22Rv1 (cell line): ENCODE data around the gene NBAS.

Source experiments
- ZFX ChIP-seq: fragments of 450-650 bp; IDR thresholded peaks from 2 replicates; pipeline ENCODE4 v1.6.1; 2017; ENCODE audit warnings: antibody characterized with exemption, borderline replicate concordance
- TF ChIP-seq, protein P1 (sequence below): fragments of 450-650 bp; IDR thresholded peaks from 2 replicates; pipeline ENCODE4 v1.5.1; 2017; ENCODE audit warnings: mild to moderate bottlenecking

DNA sequence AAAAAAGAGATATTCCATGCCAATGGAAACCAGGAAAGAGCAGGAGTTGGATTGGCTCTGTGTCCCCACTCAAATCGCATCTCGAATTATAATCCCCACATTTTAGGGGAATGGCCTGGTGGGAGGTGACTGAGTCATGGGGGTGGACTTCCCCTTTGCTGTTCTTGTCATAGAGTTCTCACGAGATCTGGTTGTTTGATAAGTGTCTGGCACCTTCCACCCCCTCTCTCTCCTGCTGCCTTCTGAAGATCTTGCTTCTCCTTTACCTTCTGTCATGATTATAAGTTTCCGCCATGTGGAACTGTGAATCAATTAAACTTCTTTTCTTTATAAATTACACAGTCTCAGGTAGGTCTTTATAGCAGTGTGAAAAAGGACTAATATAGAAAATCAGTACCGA lies 355.6 kb downstream of the NBAS start:
- TF ChIP-seq, protein P1, sequence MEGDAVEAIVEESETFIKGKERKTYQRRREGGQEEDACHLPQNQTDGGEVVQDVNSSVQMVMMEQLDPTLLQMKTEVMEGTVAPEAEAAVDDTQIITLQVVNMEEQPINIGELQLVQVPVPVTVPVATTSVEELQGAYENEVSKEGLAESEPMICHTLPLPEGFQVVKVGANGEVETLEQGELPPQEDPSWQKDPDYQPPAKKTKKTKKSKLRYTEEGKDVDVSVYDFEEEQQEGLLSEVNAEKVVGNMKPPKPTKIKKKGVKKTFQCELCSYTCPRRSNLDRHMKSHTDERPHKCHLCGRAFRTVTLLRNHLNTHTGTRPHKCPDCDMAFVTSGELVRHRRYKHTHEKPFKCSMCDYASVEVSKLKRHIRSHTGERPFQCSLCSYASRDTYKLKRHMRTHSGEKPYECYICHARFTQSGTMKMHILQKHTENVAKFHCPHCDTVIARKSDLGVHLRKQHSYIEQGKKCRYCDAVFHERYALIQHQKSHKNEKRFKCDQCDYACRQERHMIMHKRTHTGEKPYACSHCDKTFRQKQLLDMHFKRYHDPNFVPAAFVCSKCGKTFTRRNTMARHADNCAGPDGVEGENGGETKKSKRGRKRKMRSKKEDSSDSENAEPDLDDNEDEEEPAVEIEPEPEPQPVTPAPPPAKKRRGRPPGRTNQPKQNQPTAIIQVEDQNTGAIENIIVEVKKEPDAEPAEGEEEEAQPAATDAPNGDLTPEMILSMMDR: no peak
- TF ChIP-seq ZFX: no peak
